GM23338 (cell line): ENCODE measurements around the gene EDDM13. TPM values are rescaled to one million over a fixed set of nuclear protein-coding genes. Genes with fewer than 3 reads are reported as not detected.

Source experiments
- ATAC-seq: fragments of 200-7000 bp; cut with Tn5 transposase; 3 replicates; pipeline ENCODE4 v1.9.1; 2020
- DNase-seq: peaks from one replicate; pipeline ENCODE4 v3.0.0-alpha.2; 2015; ENCODE audit warnings: low spot score
- H2AFZ ChIP-seq: fragments of 200-600 bp; sonication (generic); 2 replicates; pipeline ENCODE4 v1.8.0; 2016; ENCODE audit warnings: antibody characterized with exemption, mild to moderate bottlenecking, moderate library complexity
- H3F3A ChIP-seq: fragments of 200-600 bp; sonication (generic); replicated peaks from 2 replicates; pipeline ENCODE4 v1.8.0; 2017; ENCODE audit warnings: antibody characterized with exemption, mixed run types, low read depth
- H3K27ac ChIP-seq: fragments of 200-600 bp; sonication (generic); 2 replicates; pipeline ENCODE4 v1.6.1; 2016; ENCODE audit warnings: low read depth
- H3K27me3 ChIP-seq: fragments of 200-600 bp; sonication (generic); 2 replicates; pipeline ENCODE4 v1.8.0; 2016; ENCODE audit warnings: mild to moderate bottlenecking, mixed run types, moderate library complexity; ENCODE audit not compliant: insufficient read depth
- H3K36me3 ChIP-seq: fragments of 200-600 bp; sonication (generic); 2 replicates; pipeline ENCODE4 v1.8.0; 2016; ENCODE audit warnings: mild to moderate bottlenecking; ENCODE audit not compliant: insufficient read depth
- H3K4me1 ChIP-seq: fragments of 200-600 bp; sonication (generic); 2 replicates; pipeline ENCODE4 v1.8.0; 2016; ENCODE audit warnings: mild to moderate bottlenecking, moderate library complexity; ENCODE audit not compliant: insufficient read depth
- H3K4me2 ChIP-seq: fragments of 200-600 bp; sonication (generic); 2 replicates; pipeline ENCODE4 v1.7.1; 2017; ENCODE audit warnings: mixed run types
- H3K4me3 ChIP-seq: fragments of 200-600 bp; sonication (generic); 2 replicates; pipeline ENCODE4 v1.6.1; 2016; ENCODE audit warnings: mixed run types
- H3K79me2 ChIP-seq: fragments of 200-600 bp; sonication (generic); replicated peaks from 2 replicates; pipeline ENCODE4 v1.8.0; 2017; ENCODE audit warnings: mild to moderate bottlenecking; ENCODE audit not compliant: insufficient read depth
- H3K9me2 ChIP-seq: fragments of 200-600 bp; sonication (generic); 2 replicates; pipeline ENCODE4 v1.8.0; 2017; ENCODE audit not compliant: insufficient read depth
- H4K20me1 ChIP-seq: fragments of 200-600 bp; sonication (generic); replicated peaks from 2 replicates; pipeline ENCODE4 v1.8.0; 2017; ENCODE audit warnings: mild to moderate bottlenecking; ENCODE audit not compliant: insufficient read depth
- H3K27ac Mint-ChIP-seq: 2 replicates; pipeline ENCODE4 v1.8.0; 2020; ENCODE audit warnings: inconsistent platforms, mild to moderate bottlenecking, moderate library complexity, mixed read lengths
- H3K27me3 Mint-ChIP-seq: 3 replicates; pipeline ENCODE4 v1.8.0; 2022; ENCODE audit warnings: low read depth, mild to moderate bottlenecking, moderate library complexity, mixed read lengths, inconsistent platforms; ENCODE audit not compliant: insufficient read depth, poor library complexity
- H3K36me3 Mint-ChIP-seq: 3 replicates; pipeline ENCODE4 v1.8.0; 2021; ENCODE audit warnings: low read depth, mild to moderate bottlenecking, inconsistent platforms, moderate library complexity, mixed read lengths
- H3K4me1 Mint-ChIP-seq: 3 replicates; pipeline ENCODE4 v1.8.0; 2020; ENCODE audit warnings: mild to moderate bottlenecking, inconsistent platforms, mixed read lengths
- H3K4me3 Mint-ChIP-seq: 3 replicates; pipeline ENCODE4 v1.8.0; 2021; ENCODE audit warnings: moderate library complexity, mild to moderate bottlenecking, inconsistent platforms, mixed read lengths
- H3K9me3 Mint-ChIP-seq: 3 replicates; pipeline ENCODE4 v1.8.0; 2020; ENCODE audit warnings: moderate library complexity, mild to moderate bottlenecking, inconsistent platforms, mixed read lengths
- CREB1 ChIP-seq: fragments of 250-450 bp; sonication (Bioruptor Pico); IDR thresholded peaks from 2 replicates; pipeline ENCODE4 v1.5.0; 2020; ENCODE audit warnings: low read depth, mild to moderate bottlenecking, moderate library complexity
- CTCF ChIP-seq, 2 experiments: fragments of 200-600 bp in 1 of 2; sonication (generic) in 1 of 2; conservative IDR thresholded peaks; 2 replicates each; pipeline versions ENCODE4 v1.5.1 to v1.6.1; 2016 to 2017; ENCODE audit warnings: antibody characterized with exemption in 2 of 2, low read depth in 2 of 2, mild to moderate bottlenecking in 2 of 2, moderate library complexity in 1 of 2
- ETS1 ChIP-seq: IDR thresholded peaks from 2 replicates; pipeline ENCODE4 v1.6.1; 2016; ENCODE audit warnings: antibody characterized with exemption
- EZH2 ChIP-seq: fragments of 200-600 bp; sonication (generic); IDR thresholded peaks from one replicate; pipeline ENCODE4 v1.8.0; 2017; ENCODE audit warnings: antibody characterized with exemption, mild to moderate bottlenecking, low read depth; ENCODE audit not compliant: unreplicated experiment
- EZH2phosphoT487 ChIP-seq: fragments of 200-600 bp; sonication (generic); IDR thresholded peaks from one replicate; pipeline ENCODE4 v1.8.1; 2018; ENCODE audit warnings: antibody characterized with exemption; ENCODE audit not compliant: unreplicated experiment
- JUNB ChIP-seq: IDR thresholded peaks from one replicate; pipeline ENCODE4 v1.6.1; 2016; ENCODE audit warnings: antibody characterized with exemption; ENCODE audit not compliant: unreplicated experiment
- NANOG ChIP-seq: IDR thresholded peaks from 2 replicates; pipeline ENCODE4 v1.6.1; 2016; ENCODE audit warnings: antibody characterized with exemption, borderline replicate concordance
- POLR2AphosphoS5 ChIP-seq: IDR thresholded peaks from 2 replicates; pipeline ENCODE4 v1.6.1; 2016; ENCODE audit warnings: antibody characterized with exemption, low read depth
- STAT1 ChIP-seq: IDR thresholded peaks from one replicate; pipeline ENCODE4 v1.6.1; 2016; ENCODE audit warnings: antibody characterized with exemption; ENCODE audit not compliant: unreplicated experiment
- ZNF114 ChIP-seq: fragments of 250-450 bp; sonication (Bioruptor Pico); IDR thresholded peaks from 2 replicates; pipeline ENCODE4 v1.5.0; 2020; ENCODE audit warnings: mild to moderate bottlenecking, moderate library complexity
- ZNF331 ChIP-seq: fragments of 250-450 bp; sonication (Bioruptor Pico); IDR thresholded peaks from 2 replicates; pipeline ENCODE4 v1.5.0; 2020; ENCODE audit warnings: low read depth, mild to moderate bottlenecking, moderate library complexity
- ZNF462 ChIP-seq: fragments of 250-450 bp; sonication (Bioruptor Pico); IDR thresholded peaks from 2 replicates; pipeline ENCODE4 v1.5.0; 2020; ENCODE audit warnings: mild to moderate bottlenecking, moderate library complexity
- polyA plus RNA-seq: library from polyadenylated mRNA; unstranded; fragments of >200 nt; fragmentation: Nextera tagmentation; extraction: Ambion mirVana; gene quantifications from 2 replicates; pipeline ENCODE4 v1.2.1, GENCODE V29; 2016
- total RNA-seq: library from RNA; depleted of rRNA; stranded (reverse); fragments of >200 nt; shearing (Covaris generic); gene quantifications from 2 replicates; pipeline ENCODE4 v1.2.3, GENCODE V29; 2014

EDDM13 gene
- total and polyA plus RNA-seq, 2 experiments from 2014 or later, result 0.68 TPM; not detected in 1

GRCh38 chr19:56310462-56310861, 37.9 kb downstream of the EDDM13 start:
- no peak overlapping the region for H3K4me2 ChIP-seq
- H2AFZ ChIP-seq, result no peak overlapping the region
- no peaks in the 10 kb centered on the region for H3K79me2 ChIP-seq
- H3F3A ChIP-seq, result 0 out of 2 replicates have a peak, but pooled peaks cover 2% of the 10 kb centered on the region
- H3K27ac Mint-ChIP-seq, result no peak overlapping the region
- no peaks in the 10 kb centered on the region; the same call in 1 of the 2 replicates for H3K36me3 ChIP-seq
- H3K4me3 ChIP-seq, result no peak overlapping the region
- no peaks in the 10 kb centered on the region for H4K20me1 ChIP-seq
- ATAC-seq (no peak), DNase-seq (no peak)
- no peaks in the 10 kb centered on the region for H3K27me3 ChIP-seq
- H3K4me1 Mint-ChIP-seq, result peaks cover 4% of the 10 kb centered on the region
- no peaks in the 10 kb centered on the region for H3K9me2 ChIP-seq
- peaks cover 7% of the 10 kb centered on the region for H3K27me3 Mint-ChIP-seq
- H3K27ac ChIP-seq, result no peak overlapping the region
- no peak overlapping the region for H3K4me3 Mint-ChIP-seq
- peaks cover 3% of the 10 kb centered on the region for H3K9me3 Mint-ChIP-seq
- TF ChIP-seq EZH2, result no peak
- no peak for TF ChIP-seq NANOG
- TF ChIP-seq EZH2phosphoT487, result no peak
- H3K4me1 ChIP-seq, result 0 out of 2 replicates have a peak, but pooled peaks cover 2% of the 10 kb centered on the region
- H3K36me3 Mint-ChIP-seq, result peaks cover 15% of the 10 kb centered on the region

GRCh38 chr19:56312342-56312741, 39.8 kb downstream of the EDDM13 start:
- peaks cover 10% of the 10 kb centered on the region for H3K4me1 Mint-ChIP-seq
- no peak overlapping the region for H3K4me3 Mint-ChIP-seq
- no peaks in the 10 kb centered on the region for H3K9me2 ChIP-seq
- H3F3A ChIP-seq, result 0 out of 2 replicates have a peak, but pooled peaks cover 2% of the 10 kb centered on the region
- DNase-seq (no peak), ATAC-seq (no peak)
- H3K27me3 Mint-ChIP-seq, result peaks cover 5% of the 10 kb centered on the region
- peaks cover 15% of the 10 kb centered on the region for H3K36me3 Mint-ChIP-seq
- H3K27ac ChIP-seq, result no peak overlapping the region
- H3K79me2 ChIP-seq, result no peaks in the 10 kb centered on the region
- 0 out of 2 replicates have a peak, but pooled peaks cover 2% of the 10 kb centered on the region for H3K4me1 ChIP-seq
- H3K27me3 ChIP-seq, result no peaks in the 10 kb centered on the region
- H4K20me1 ChIP-seq, result no peaks in the 10 kb centered on the region
- no peaks in the 10 kb centered on the region; the same call in 1 of the 2 replicates for H3K36me3 ChIP-seq
- no peak overlapping the region for H3K4me3 ChIP-seq
- H3K27ac Mint-ChIP-seq, result no peak overlapping the region
- peaks cover 3% of the 10 kb centered on the region for H3K9me3 Mint-ChIP-seq
- H2AFZ ChIP-seq, result no peak overlapping the region
- H3K4me2 ChIP-seq, result no peak overlapping the region
- TF ChIP-seq JUNB (no peak), CTCF (conservative IDR thresholded peaks at IDR 0.05; ENCODE audit: low read depth in 2 of 2) (no peak), EZH2phosphoT487 (no peak), ZNF462 (no peak), STAT1 (no peak), ETS1 (no peak), CREB1 (CRISPR knock-in tag) (no peak), ZNF331 (CRISPR knock-in tag) (no peak), NANOG (no peak), POLR2AphosphoS5 (no peak), ZNF114 (CRISPR knock-in tag) (no peak)
